H9 (cell line): ENCODE results near the gene ARHGAP1. TPM values are rescaled to one million over a fixed set of nuclear protein-coding genes. Genes with fewer than 3 reads are reported as not detected.

Experiments used
- DNase-seq: peaks from one replicate; pipeline ENCODE4 v3.0.0-alpha.2; 2017
- H2AFZ ChIP-seq: one replicate; pipeline ENCODE4 v1.6.1; 2013; ENCODE audit warnings: mild to moderate bottlenecking, low read length, control low read depth, moderate library complexity
- H2AK5ac ChIP-seq: 2 replicates; pipeline ENCODE4 v1.6.1; 2013; ENCODE audit warnings: low read length, control low read depth, mixed read lengths; ENCODE audit not compliant: insufficient read length
- H2BK120ac ChIP-seq: one replicate; pipeline ENCODE4 v1.6.1; 2013; ENCODE audit warnings: low read depth, mild to moderate bottlenecking, low read length, control low read depth, inconsistent platforms; ENCODE audit not compliant: poor library complexity, severe bottlenecking
- H2BK12ac ChIP-seq: 2 replicates; pipeline ENCODE4 v1.6.1; 2013; ENCODE audit warnings: low read length, control low read depth, mixed read lengths, low read depth; ENCODE audit not compliant: insufficient read length
- H2BK15ac ChIP-seq: 2 replicates; pipeline ENCODE4 v1.6.1; 2013; ENCODE audit warnings: low read depth, low read length, control low read depth
- H2BK20ac ChIP-seq: one replicate; pipeline ENCODE4 v1.6.1; 2013; ENCODE audit warnings: low read depth, mild to moderate bottlenecking, low read length, control low read depth, inconsistent platforms; ENCODE audit not compliant: poor library complexity, severe bottlenecking
- H2BK5ac ChIP-seq: 2 replicates; pipeline ENCODE4 v1.6.1; 2013; ENCODE audit warnings: low read length, control low read depth, mixed read lengths; ENCODE audit not compliant: insufficient read length
- H3K14ac ChIP-seq: 2 replicates; pipeline ENCODE4 v1.6.1; 2013; ENCODE audit warnings: low read length, control low read depth; ENCODE audit not compliant: insufficient read depth
- H3K18ac ChIP-seq: 2 replicates; pipeline ENCODE4 v1.6.1; 2013; ENCODE audit warnings: low read depth, mild to moderate bottlenecking, mixed read lengths, low read length, control low read depth; ENCODE audit not compliant: insufficient read length
- H3K23ac ChIP-seq: 2 replicates; pipeline ENCODE4 v1.6.1; 2013; ENCODE audit warnings: low read length, control low read depth, mixed read lengths, low read depth; ENCODE audit not compliant: insufficient read length
- H3K23me2 ChIP-seq: 2 replicates; pipeline ENCODE4 v1.6.1; 2013; ENCODE audit warnings: low read depth, mild to moderate bottlenecking, mixed read lengths, low read length, control low read depth; ENCODE audit not compliant: insufficient read length, poor library complexity, severe bottlenecking
- H3K27ac ChIP-seq: 2 replicates; pipeline ENCODE4 v1.5.1; 2013; ENCODE audit warnings: low read length, control low read depth, mixed read lengths, low read depth; ENCODE audit not compliant: insufficient read length
- H3K27me3 ChIP-seq: 2 replicates; pipeline ENCODE4 v1.6.1; 2013; ENCODE audit warnings: low read length, control low read depth, inconsistent platforms; ENCODE audit not compliant: insufficient read depth
- H3K4ac ChIP-seq: 2 replicates; pipeline ENCODE4 v1.6.1; 2013; ENCODE audit warnings: low read depth, mild to moderate bottlenecking, control low read depth, inconsistent platforms, low read length, moderate library complexity
- H3K4me1 ChIP-seq: 2 replicates; pipeline ENCODE4 v1.6.1; 2013; ENCODE audit warnings: low read length, control low read depth, inconsistent platforms; ENCODE audit not compliant: insufficient read depth
- H3K4me2 ChIP-seq: 2 replicates; pipeline ENCODE4 v1.6.1; 2013; ENCODE audit warnings: low read length, control low read depth, mixed read lengths; ENCODE audit not compliant: insufficient read length, insufficient read depth
- H3K56ac ChIP-seq: 2 replicates; pipeline ENCODE4 v1.6.1; 2013; ENCODE audit warnings: low read depth, mild to moderate bottlenecking, mixed read lengths, low read length, control low read depth; ENCODE audit not compliant: insufficient read length
- H3K79me1 ChIP-seq: 2 replicates; pipeline ENCODE4 v1.6.1; 2013; ENCODE audit warnings: low read depth, mild to moderate bottlenecking, moderate library complexity, low read length, control low read depth, inconsistent platforms; ENCODE audit not compliant: insufficient read depth, poor library complexity, severe bottlenecking
- H3K79me2 ChIP-seq: 2 replicates; pipeline ENCODE4 v1.6.1; 2013; ENCODE audit warnings: low read length, control low read depth, inconsistent platforms; ENCODE audit not compliant: insufficient read depth
- H3K9ac ChIP-seq: 2 replicates; pipeline ENCODE4 v1.6.1; 2013; ENCODE audit warnings: low read length, control low read depth, mixed read lengths; ENCODE audit not compliant: insufficient read length; ENCODE audit errors: extremely low read depth
- H3K9me3 ChIP-seq: one replicate; pipeline ENCODE4 v1.6.1; 2013; ENCODE audit warnings: low read depth, low read length, inconsistent platforms; ENCODE audit not compliant: control insufficient read depth
- H3T11ph ChIP-seq: one replicate; pipeline ENCODE4 v1.6.1; 2013; ENCODE audit warnings: mild to moderate bottlenecking, low read length, control low read depth, inconsistent platforms
- H4K20me1 ChIP-seq: one replicate; pipeline ENCODE4 v1.6.1; 2013; ENCODE audit not compliant: control insufficient read depth, insufficient read length, insufficient read depth
- H4K5ac ChIP-seq: 2 replicates; pipeline ENCODE4 v1.6.1; 2013; ENCODE audit warnings: low read depth, mild to moderate bottlenecking, mixed read lengths, low read length, control low read depth; ENCODE audit not compliant: insufficient read length
- H4K8ac ChIP-seq: replicated peaks from 2 replicates; pipeline ENCODE4 v1.6.1; 2013; ENCODE audit warnings: low read length, control low read depth, mixed read lengths, low read depth; ENCODE audit not compliant: insufficient read length
- H4K91ac ChIP-seq: 2 replicates; pipeline ENCODE4 v1.6.1; 2013; ENCODE audit warnings: low read depth, mild to moderate bottlenecking, moderate library complexity, mixed read lengths, low read length, control low read depth; ENCODE audit not compliant: insufficient read length
- H3K27ac Mint-ChIP-seq, 3 experiments: 2 replicates in 2 of 3; 3 replicates in 1 of 3; pipeline ENCODE4 v1.8.0; 2020 to 2021; ENCODE audit warnings: mixed read lengths in 3 of 3, mild to moderate bottlenecking in 1 of 3, moderate library complexity in 1 of 3
- H3K27me3 Mint-ChIP-seq: 2 replicates; pipeline ENCODE4 v1.8.0; 2021; ENCODE audit warnings: low read depth, mild to moderate bottlenecking, moderate library complexity, mixed read lengths
- H3K36me3 Mint-ChIP-seq, 3 experiments: 2 replicates in 2 of 3; 3 replicates in 1 of 3; pipeline ENCODE4 v1.8.0; 2020 to 2021; ENCODE audit warnings: low read depth in 3 of 3, mixed read lengths in 3 of 3; ENCODE audit not compliant: insufficient read depth in 1 of 3
- H3K4me1 Mint-ChIP-seq, 2 experiments: 2 replicates each; pipeline ENCODE4 v1.8.0; 2020; ENCODE audit warnings: mixed read lengths in 2 of 2
- H3K4me3 Mint-ChIP-seq, 2 experiments: 2 replicates in 1 of 2; 3 replicates in 1 of 2; pipeline ENCODE4 v1.8.0; 2020 to 2021; ENCODE audit warnings: mild to moderate bottlenecking in 2 of 2, mixed read lengths in 2 of 2, moderate library complexity in 1 of 2
- H3K9me3 Mint-ChIP-seq, 2 experiments: 2 replicates in 1 of 2; 3 replicates in 1 of 2; pipeline ENCODE4 v1.8.0; 2020; ENCODE audit warnings: mild to moderate bottlenecking in 2 of 2, mixed read lengths in 2 of 2, moderate library complexity in 1 of 2
- WGBS: extraction: QIAGEN DNeasy Blood & Tissue Kit; methylation state at CpG from one replicate; pipeline ENCODE4 v1.1.7; 2013; ENCODE audit warnings: missing lambda C conversion rate, low lambda C conversion rate, mixed read lengths; ENCODE audit not compliant: insufficient read length; ENCODE audit errors: extremely low coverage; 5-methylcytosine and 5-hydroxymethylcytosine counted together
- total RNA-seq: library from RNA; stranded (reverse); gene quantifications from 2 replicates; pipeline ENCODE4 v1.2.1, GENCODE V29; 2021
- TF ChIP-seq, protein P1 (sequence below): fragments of 200-600 bp; sonication (generic); conservative IDR thresholded peaks from 3 replicates; pipeline ENCODE4 v1.8.0; 2021; ENCODE audit warnings: antibody characterized with exemption, mild to moderate bottlenecking

The ARHGAP1 gene
- total RNA-seq, 1 experiment from 2014 or later = 45.3 TPM

DNA sequence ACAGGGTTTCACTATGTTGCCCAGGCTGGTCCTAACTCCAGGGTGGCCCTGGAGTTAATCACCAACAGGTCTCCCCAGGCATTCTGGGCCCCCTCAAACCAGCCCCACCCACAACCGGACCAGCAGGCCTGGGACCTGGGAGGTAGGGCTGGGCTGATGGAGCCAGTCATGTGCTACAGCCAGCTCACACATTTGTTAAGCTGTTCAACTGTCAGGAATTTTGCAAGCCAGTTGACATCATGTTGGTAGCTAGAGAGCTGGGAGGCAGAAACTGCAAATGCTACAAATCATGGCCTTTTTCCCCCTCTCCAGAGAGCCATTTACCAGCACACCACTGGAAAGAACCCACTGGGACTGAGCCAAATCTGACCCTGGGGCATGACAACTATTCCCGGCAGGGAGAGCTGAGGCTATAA is 6.8 kb downstream of the ARHGAP1 start:
- H2AFZ ChIP-seq = no peak overlapping the region
- H3K27me3 ChIP-seq = no peaks in the 10 kb centered on the region; the same call in 1 of the 2 replicates
- Mint-ChIP-seq H3K27ac (no peak overlapping the region), H3K4me3 (no peak overlapping the region), H3K9me3 (no peaks in the 10 kb centered on the region), H3K36me3 (peaks cover 2 to 14% (median 13%) of the 10 kb centered on the region in 3 experiments; a peak in 6 of 7 replicates), H3K4me1 (peaks cover 6% of the 10 kb centered on the region in 2 experiments; a peak in 3 of 4 replicates), H3K27me3 (no peaks in the 10 kb centered on the region)
- H4K20me1 ChIP-seq = no peaks in the 10 kb centered on the region
- TF ChIP-seq, protein P1, sequence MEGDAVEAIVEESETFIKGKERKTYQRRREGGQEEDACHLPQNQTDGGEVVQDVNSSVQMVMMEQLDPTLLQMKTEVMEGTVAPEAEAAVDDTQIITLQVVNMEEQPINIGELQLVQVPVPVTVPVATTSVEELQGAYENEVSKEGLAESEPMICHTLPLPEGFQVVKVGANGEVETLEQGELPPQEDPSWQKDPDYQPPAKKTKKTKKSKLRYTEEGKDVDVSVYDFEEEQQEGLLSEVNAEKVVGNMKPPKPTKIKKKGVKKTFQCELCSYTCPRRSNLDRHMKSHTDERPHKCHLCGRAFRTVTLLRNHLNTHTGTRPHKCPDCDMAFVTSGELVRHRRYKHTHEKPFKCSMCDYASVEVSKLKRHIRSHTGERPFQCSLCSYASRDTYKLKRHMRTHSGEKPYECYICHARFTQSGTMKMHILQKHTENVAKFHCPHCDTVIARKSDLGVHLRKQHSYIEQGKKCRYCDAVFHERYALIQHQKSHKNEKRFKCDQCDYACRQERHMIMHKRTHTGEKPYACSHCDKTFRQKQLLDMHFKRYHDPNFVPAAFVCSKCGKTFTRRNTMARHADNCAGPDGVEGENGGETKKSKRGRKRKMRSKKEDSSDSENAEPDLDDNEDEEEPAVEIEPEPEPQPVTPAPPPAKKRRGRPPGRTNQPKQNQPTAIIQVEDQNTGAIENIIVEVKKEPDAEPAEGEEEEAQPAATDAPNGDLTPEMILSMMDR = no peak
- no peak overlapping the region for H4K8ac ChIP-seq
- H4K91ac ChIP-seq = no peak overlapping the region
- H3K9ac ChIP-seq = no peak overlapping the region
- H2BK5ac ChIP-seq = no peak overlapping the region
- no peaks in the 10 kb centered on the region for H3K79me1 ChIP-seq
- H3K9me3 ChIP-seq = no peaks in the 10 kb centered on the region
- H2BK20ac ChIP-seq = no peak overlapping the region
- no peak overlapping the region for H2AK5ac ChIP-seq
- H3K14ac ChIP-seq = no peak overlapping the region
- no peak overlapping the region for H3K4ac ChIP-seq
- H3K18ac ChIP-seq = no peak overlapping the region
- H3T11ph ChIP-seq = no peak overlapping the region
- no peak overlapping the region for H4K5ac ChIP-seq
- no peaks in the 10 kb centered on the region for H3K23me2 ChIP-seq
- no CpG with 5 or more reads among the region's 2 CpGs for WGBS
- no peak overlapping the region for H3K23ac ChIP-seq
- H2BK12ac ChIP-seq = no peak overlapping the region
- H3K4me1 ChIP-seq = no peaks in the 10 kb centered on the region
- no peak overlapping the region for H2BK15ac ChIP-seq
- no peak overlapping the region for H2BK120ac ChIP-seq
- H3K79me2 ChIP-seq = no peaks in the 10 kb centered on the region
- H3K27ac ChIP-seq = no peak overlapping the region
- no peak overlapping the region for H3K4me2 ChIP-seq
- no peak overlapping the region for H3K56ac ChIP-seq
- no peak for DNase-seq
